Adipocyte (in vitro differentiated cells): ENCODE results near the gene SGIP1.
A peak's percentile ranks its signal among the peaks of the same experiment; 100 is the strongest.

Source experiments
- DNase-seq: peaks from one replicate; pipeline ENCODE4 v3.0.0-alpha.2; 2015; ENCODE audit warnings: low read depth
- H3K27me3 ChIP-seq: replicated peaks from 2 replicates; pipeline ENCODE4 v1.7.0; 2013; ENCODE audit warnings: mild to moderate bottlenecking, low read length, moderate library complexity; ENCODE audit not compliant: control insufficient read depth, insufficient read depth
- H3K36me3 ChIP-seq: 2 replicates; pipeline ENCODE4 v1.7.0; 2013; ENCODE audit warnings: low read length, mild to moderate bottlenecking, moderate library complexity; ENCODE audit not compliant: control insufficient read depth, insufficient read depth, severe bottlenecking
- H3K4me1 ChIP-seq: 2 replicates; pipeline ENCODE4 v1.7.0; 2013; ENCODE audit warnings: mild to moderate bottlenecking, low read length, moderate library complexity; ENCODE audit not compliant: control insufficient read depth, insufficient read depth
- H3K4me3 ChIP-seq: 2 replicates; pipeline ENCODE4 v1.7.0; 2013; ENCODE audit warnings: mild to moderate bottlenecking, low read length, moderate library complexity
- H3K9ac ChIP-seq: 2 replicates; pipeline ENCODE4 v1.7.0; 2013; ENCODE audit warnings: mild to moderate bottlenecking, low read length, moderate library complexity
- H3K9me3 ChIP-seq: 2 replicates; pipeline ENCODE4 v1.7.0; 2013; ENCODE audit warnings: mild to moderate bottlenecking, low read length, moderate library complexity; ENCODE audit not compliant: control insufficient read depth

SGIP1 gene

DNA sequence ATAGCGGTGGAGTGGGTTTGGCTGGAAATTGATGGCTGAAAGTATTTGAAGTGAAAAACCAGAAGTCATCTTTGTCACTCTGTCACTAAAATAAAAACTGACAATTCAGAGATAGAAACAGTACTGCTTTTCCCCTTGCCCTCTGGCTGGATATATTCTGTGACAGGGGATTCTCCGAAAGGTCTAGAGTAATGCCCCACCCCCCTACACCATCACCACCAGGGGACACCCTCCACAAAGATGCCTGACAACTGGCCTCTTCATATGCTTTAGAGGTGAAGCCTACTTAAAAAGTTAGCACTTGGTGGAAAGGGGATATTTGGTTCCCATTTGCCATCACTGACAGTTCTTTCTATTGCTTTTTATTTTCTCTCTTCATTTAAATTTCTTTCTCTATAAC, 73.5 kb downstream of the SGIP1 start:
- Histone ChIP-seq H3K4me1 (no peaks in the 10 kb centered on the region), H3K9ac (no peak overlapping the region), H3K36me3 (no peaks in the 10 kb centered on the region), H3K4me3 (no peak overlapping the region), H3K9me3 (no peaks in the 10 kb centered on the region), H3K27me3 (no peaks in the 10 kb centered on the region)
- DNase-seq: no peak

DNA sequence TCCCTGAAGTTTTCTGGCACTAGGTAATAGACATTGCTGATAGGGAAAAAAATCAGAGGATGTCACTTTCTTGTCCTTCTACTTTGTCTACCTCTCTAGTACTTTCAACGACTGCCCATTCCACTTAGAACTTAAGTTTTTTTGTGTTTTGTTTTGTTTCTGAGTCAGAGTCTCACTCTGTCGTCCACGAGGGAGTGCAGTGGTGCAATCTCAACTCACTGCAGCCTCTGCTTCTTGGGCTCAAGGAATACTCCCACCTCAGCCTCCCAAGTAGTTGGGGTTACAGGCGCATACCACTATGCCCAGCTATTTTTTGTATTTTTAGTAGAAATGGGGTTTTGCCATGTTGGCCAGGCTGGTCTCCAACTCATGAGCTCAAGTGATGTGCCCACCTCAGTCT, 79.2 kb downstream of the SGIP1 start:
- peak; percentile 13 for DNase-seq
- Histone ChIP-seq H3K9me3 (no peaks in the 10 kb centered on the region), H3K9ac (no peak overlapping the region)

DNA sequence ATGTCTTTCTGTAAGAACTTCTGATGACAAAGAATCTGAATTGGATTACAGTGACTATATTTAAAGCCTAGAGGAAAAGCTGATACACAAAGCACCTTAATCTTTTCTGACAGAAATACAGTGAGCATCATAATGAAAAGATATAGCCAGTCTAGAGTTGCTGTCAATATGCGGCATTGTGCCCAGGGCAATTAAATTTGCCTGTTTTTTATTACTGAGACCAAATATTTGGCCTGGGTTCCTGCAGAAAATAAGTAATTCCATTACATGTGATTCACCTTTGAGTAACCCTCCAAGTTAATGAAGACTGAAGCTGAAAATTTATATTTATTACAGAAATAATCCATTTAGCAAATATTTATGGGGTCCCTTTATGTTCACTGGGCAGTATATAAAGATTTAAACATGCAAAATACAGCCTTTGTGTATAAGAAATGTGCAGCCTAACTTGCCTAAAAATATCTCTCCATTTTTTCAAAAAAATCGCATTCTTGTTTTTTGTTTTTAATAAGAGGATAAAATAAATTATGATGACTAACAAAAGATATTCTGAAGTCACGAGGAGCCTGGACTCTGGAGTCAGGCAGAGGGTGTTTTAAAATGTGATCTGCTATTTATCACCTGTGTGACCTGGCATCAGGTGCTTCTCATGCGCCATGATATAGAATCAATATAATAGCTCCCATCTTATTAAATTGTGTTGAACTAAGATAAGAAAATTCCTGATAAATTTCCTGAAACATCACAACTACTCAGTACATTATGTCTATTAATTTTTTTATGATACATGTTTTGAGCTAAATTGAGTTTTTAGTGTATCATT, 83.6 kb downstream of the SGIP1 start:
- Histone ChIP-seq H3K4me3 (no peak overlapping the region), H3K27me3 (no peaks in the 10 kb centered on the region), H3K9me3 (no peaks in the 10 kb centered on the region), H3K4me1 (no peaks in the 10 kb centered on the region), H3K36me3 (no peaks in the 10 kb centered on the region), H3K9ac (no peak overlapping the region)
- DNase-seq: no peak

More for the DNA sequence above, 79.2 kb downstream of the SGIP1 start:
- Histone ChIP-seq H3K4me1 (no peaks in the 10 kb centered on the region), H3K4me3 (no peak overlapping the region), H3K36me3 (no peaks in the 10 kb centered on the region), H3K27me3 (no peaks in the 10 kb centered on the region)

DNA sequence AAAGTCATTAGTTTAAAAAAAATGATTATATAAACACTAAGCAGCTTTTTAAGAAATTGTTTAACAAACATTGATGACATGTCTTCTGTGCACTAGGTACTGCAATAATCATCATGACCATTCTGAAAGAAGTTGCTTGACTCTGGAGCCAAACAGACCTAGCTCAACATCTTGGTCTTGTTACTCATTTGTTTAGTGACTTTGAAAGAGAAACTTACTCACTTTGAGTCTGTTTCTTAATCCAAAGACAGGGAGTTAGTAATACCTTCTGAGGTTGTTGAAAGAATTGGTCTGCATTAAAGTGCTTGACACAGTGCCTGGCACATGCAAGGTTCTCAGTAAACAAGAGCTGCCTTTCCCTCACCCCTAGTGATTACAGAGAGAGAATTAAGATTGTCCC, 84.4 kb downstream of the SGIP1 start:
- H3K4me3 ChIP-seq: no peak overlapping the region
- H3K36me3 ChIP-seq: no peaks in the 10 kb centered on the region
- no peaks in the 10 kb centered on the region for H3K27me3 ChIP-seq
- H3K4me1 ChIP-seq: peaks cover under 1% of the 10 kb centered on the region
- no peak overlapping the region for H3K9ac ChIP-seq
- DNase-seq: peak; percentile 3
- no peaks in the 10 kb centered on the region for H3K9me3 ChIP-seq

DNA sequence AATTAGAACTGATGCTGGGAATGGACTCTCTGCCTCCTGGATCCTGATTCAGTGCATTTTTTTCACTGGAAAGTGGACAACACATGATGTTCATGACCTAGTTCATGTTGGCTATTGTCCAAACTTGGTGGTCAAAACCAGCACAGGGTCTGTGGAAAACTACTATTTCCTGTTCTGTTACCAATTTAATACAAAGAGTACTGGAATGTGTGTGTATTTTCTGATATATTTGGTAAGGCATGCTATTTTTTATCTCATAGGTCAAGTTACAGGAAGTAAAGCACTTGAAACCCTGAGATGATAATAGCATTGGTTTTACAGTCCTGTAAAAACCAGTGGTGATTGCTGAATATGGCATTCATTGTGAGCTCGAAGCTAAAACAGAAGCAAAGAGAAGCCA, 89.9 kb downstream of the SGIP1 start:
- Histone ChIP-seq H3K27me3 (no peaks in the 10 kb centered on the region), H3K4me1 (peaks cover 18% of the 10 kb centered on the region), H3K9me3 (no peaks in the 10 kb centered on the region), H3K4me3 (peak overlapping the region; percentile 21), H3K36me3 (no peaks in the 10 kb centered on the region), H3K9ac (no peak overlapping the region)
- peak; percentile 45 for DNase-seq

DNA sequence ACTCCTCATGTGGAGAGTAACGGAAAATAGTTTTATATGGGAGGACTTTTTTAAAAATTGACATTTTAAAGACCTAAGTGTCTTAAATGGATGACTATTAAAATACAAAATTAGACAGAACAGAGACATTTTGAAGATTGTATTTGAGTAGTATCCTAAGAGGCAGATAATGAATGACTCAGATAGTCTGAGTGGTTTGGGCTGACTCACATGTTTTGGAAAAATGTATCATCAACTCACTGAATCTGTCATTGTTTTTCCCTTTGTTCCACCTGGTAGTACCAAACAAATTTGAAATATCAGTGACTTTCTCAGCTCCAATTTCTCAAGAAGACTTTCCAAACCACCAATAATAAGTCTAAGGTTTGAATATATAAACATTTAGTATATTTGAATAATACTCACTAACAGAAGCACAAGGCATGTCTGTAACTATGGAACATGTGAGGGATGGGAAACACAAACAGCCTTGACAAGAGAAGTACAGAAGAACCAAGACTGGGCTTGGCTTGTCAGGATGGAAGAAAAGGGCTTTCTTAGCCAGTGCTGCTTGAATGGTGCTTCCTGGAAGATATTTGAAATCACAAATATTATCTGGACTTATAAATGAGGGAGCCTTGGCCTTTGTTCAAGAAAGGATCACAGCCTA, 90.6 kb downstream of the SGIP1 start:
- peak; percentile 70 for DNase-seq
- Histone ChIP-seq H3K36me3 (no peaks in the 10 kb centered on the region), H3K9ac (no peak overlapping the region)

DNA sequence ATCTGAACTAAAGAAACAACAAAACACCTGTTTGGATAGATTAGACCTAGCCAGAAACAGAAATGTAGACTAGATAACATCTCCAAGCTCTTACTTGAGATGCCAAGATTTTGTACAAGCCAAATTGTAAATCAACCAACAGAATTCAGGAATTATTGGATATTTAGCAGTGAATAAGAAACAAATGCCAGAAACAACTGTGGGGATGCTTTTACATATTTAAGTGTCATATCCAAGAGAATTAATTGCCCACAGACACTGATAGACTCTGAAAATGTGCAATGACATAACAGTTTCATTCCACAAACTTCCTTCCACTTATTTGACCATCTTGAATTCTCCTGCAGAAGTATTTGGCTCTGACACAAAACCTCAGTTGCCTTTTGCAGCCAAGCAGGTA, 92.3 kb downstream of the SGIP1 start:
- peaks cover 18% of the 10 kb centered on the region for H3K4me1 ChIP-seq
- DNase-seq: no peak

More for the DNA sequence above, 90.6 kb downstream of the SGIP1 start:
- Histone ChIP-seq H3K4me3 (peak overlapping the region; percentile 21), H3K4me1 (peaks cover 18% of the 10 kb centered on the region), H3K9me3 (no peaks in the 10 kb centered on the region), H3K27me3 (no peaks in the 10 kb centered on the region)

DNA sequence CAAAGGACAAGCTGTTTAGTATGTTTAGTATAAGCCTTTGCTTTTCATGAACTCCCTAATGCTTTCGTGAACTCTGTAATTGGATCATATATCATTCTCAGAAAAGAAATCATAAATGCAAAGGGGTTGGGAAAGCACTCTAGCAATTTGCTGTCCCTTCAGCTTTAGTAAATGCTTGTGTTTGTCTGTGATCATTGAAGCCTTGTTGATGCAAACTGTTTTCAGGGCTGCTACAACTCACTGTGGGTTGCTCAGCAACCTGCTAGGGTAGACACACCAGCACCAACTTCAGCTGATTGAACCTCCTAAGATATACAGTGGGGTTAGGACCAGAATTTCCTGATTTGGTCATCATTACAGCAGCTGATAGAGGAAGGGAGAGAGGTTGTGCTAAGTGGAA, 95.0 kb downstream of the SGIP1 start:
- Histone ChIP-seq H3K27me3 (no peaks in the 10 kb centered on the region), H3K36me3 (no peaks in the 10 kb centered on the region), H3K9me3 (no peaks in the 10 kb centered on the region), H3K9ac (no peak overlapping the region), H3K4me3 (no peak overlapping the region), H3K4me1 (peaks cover 12% of the 10 kb centered on the region)
- DNase-seq: no peak

More for the DNA sequence above, 92.3 kb downstream of the SGIP1 start:
- Histone ChIP-seq H3K9me3 (no peaks in the 10 kb centered on the region), H3K9ac (no peak overlapping the region), H3K4me3 (no peak overlapping the region), H3K27me3 (no peaks in the 10 kb centered on the region), H3K36me3 (no peaks in the 10 kb centered on the region)

DNA sequence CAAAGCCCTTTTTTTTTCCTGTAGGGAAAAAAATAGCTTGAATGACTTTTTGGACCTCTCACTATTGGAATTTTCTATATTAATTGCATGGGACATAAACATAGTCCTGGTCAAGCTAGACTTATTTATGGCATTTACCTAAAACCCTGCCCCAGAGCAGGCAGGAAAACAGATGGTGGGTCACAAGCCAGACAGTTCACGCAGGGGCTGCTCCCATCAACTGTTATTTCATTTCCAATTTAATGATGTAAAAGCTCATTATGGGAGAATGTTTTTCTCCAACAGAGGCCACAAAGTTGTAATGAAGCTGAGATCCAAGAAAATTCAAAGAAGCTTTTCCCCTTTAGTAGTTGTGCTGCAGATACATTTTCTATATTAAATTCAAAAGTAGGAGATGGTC, 99.2 kb downstream of the SGIP1 start:
- Histone ChIP-seq H3K4me1 (no peaks in the 10 kb centered on the region), H3K27me3 (no peaks in the 10 kb centered on the region), H3K9ac (no peak overlapping the region), H3K4me3 (no peak overlapping the region), H3K9me3 (no peaks in the 10 kb centered on the region), H3K36me3 (no peaks in the 10 kb centered on the region)
- DNase-seq: no peak

DNA sequence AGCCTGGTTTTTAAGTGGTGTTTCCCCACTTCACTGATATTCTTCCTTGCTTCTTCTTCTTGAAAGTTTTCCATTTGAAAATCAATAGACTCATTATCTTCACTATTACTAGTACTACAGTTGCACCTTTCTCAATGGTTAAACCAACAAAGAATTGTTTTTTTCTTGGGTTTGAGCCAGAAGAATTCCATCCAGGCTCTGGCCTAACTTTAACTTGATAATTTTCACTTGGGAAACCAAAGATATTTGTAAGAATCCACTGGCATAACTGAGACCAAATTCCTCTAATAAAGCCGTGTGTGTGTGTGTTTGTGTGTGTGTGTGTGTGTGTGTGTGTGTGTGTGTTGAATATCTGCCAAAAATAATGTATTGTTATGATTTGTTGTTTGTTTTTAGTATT, 103.2 kb downstream of the SGIP1 start:
- H3K36me3 ChIP-seq: no peaks in the 10 kb centered on the region
- DNase-seq: no peak
- H3K9ac ChIP-seq: no peak overlapping the region
- H3K4me3 ChIP-seq: no peak overlapping the region
- no peaks in the 10 kb centered on the region for H3K9me3 ChIP-seq
- H3K4me1 ChIP-seq: no peaks in the 10 kb centered on the region
- no peaks in the 10 kb centered on the region for H3K27me3 ChIP-seq

DNA sequence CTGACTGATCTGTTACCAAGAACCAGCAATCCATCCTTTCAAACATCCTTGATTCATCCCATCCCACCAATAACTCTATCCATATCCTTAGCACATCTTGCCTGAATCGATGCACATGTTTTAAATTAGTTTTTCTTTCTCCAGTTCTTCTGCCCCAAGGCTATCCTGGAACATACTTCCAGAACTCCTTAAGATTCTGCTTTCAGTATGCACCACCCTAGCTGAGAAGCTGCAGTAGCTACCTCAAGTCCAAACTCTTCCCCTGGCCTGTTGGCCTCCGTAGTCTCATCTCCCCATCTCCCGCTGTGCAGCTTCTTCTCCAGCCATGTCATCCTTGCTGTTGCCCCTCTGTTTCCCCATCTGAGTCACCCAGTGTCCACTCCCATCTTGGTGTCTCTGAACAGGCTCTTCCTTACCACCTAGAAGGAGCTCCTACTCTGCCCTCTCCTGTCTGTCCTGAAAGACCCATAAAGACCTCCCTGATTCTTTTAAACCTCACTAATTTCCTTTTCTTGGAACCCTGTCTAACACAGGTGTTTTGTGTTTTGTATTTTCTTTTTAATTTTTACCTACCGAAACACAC, 108.0 kb downstream of the SGIP1 start:
- H3K36me3 ChIP-seq: no peaks in the 10 kb centered on the region
- peak; percentile 62 for DNase-seq
- no peaks in the 10 kb centered on the region for H3K27me3 ChIP-seq
- no peaks in the 10 kb centered on the region for H3K4me1 ChIP-seq
- no peak overlapping the region for H3K9ac ChIP-seq
- no peaks in the 10 kb centered on the region for H3K9me3 ChIP-seq
- H3K4me3 ChIP-seq: no peak overlapping the region
